K562 (cell line): ENCODE results near the gene SYT13. TPM values are rescaled to one million over a fixed set of nuclear protein-coding genes. Genes with fewer than 3 reads are reported as not detected.

Experiments
- ATAC-seq: fragments of 200-7000 bp; cut with Tn5 transposase; 3 replicates; pipeline ENCODE4 v1.9.1; 2020; ENCODE audit warnings: moderate library complexity
- BruUV-seq: library from RNA; stranded (reverse); fragments of 400-500 nt; replicated peaks from 2 replicates; lab custom pipeline; 2021; lab: Mats Ljungman, UMichigan
- CTCF ChIA-PET: fragments of 300-600 bp; formaldehyde crosslinking; extraction: SDS; loops from one replicate; lab custom pipeline; 2021; ENCODE audit warnings: low intra/inter-chr PET ratio; lab: Yijun Ruan, JAX
- POLR2A ChIA-PET: fragments of 300-600, 350-650 bp; sonication (Branson Sonifier 250); formaldehyde crosslinking; extraction: SDS; loops from one replicate; lab custom pipeline; 2021; ENCODE audit warnings: antibody characterized with exemption, inconsistent platforms; lab: Yijun Ruan, JAX
- DNase-seq, 4 experiments: peaks; one replicate each; pipeline versions ENCODE4 v3.0.0 to v3.0.0-alpha.2; 2011 to 2018; ENCODE audit warnings: low spot score in 3 of 4, mixed read lengths in 3 of 4; ENCODE audit errors: extremely low read depth in 1 of 4
- FAIRE-seq: peaks from 2 replicates; lab custom pipeline; 2011; peaks lifted over from hg19 to GRCh38; lab: Jason Lieb, UNC
- H2AFZ ChIP-seq: 2 replicates; pipeline ENCODE4 v1.6.0; 2011; ENCODE audit warnings: low read depth, low read length, control low read depth, inconsistent platforms
- H3K27ac ChIP-seq: fragments of 200-600 bp; 3 replicates; pipeline ENCODE4 v1.8.0; 2011; ENCODE audit warnings: low read depth, mild to moderate bottlenecking, control low read depth, inconsistent platforms, low read length, moderate library complexity, mixed read lengths; ENCODE audit errors: extremely low read depth
- H3K27me3 ChIP-seq, 2 experiments: fragments of 300-600 bp in 1 of 2; 2 replicates in 1 of 2; 3 replicates in 1 of 2; pipeline versions ENCODE4 v1.6.0 to v1.8.0; 2011; ENCODE audit warnings: inconsistent platforms in 2 of 2, low read length in 2 of 2, mild to moderate bottlenecking in 1 of 2, mixed read lengths in 1 of 2, moderate library complexity in 1 of 2; ENCODE audit not compliant: control insufficient read depth in 2 of 2, insufficient read depth in 2 of 2
- H3K36me3 ChIP-seq: fragments of 300-600 bp; 3 replicates; pipeline ENCODE4 v1.8.0; 2011; ENCODE audit warnings: mild to moderate bottlenecking, low read length, inconsistent platforms; ENCODE audit not compliant: control insufficient read depth, insufficient read depth
- H3K4me1 ChIP-seq, 2 experiments: fragments of 200-600 bp in 1 of 2; replicated peaks in 1 of 2; 2 replicates in 1 of 2; 3 replicates in 1 of 2; pipeline versions ENCODE4 v1.5.1 to v1.8.0; 2011; ENCODE audit warnings: inconsistent platforms in 2 of 2, low read length in 2 of 2, mild to moderate bottlenecking in 1 of 2, mixed read lengths in 1 of 2, moderate library complexity in 1 of 2; ENCODE audit not compliant: control insufficient read depth in 2 of 2, insufficient read depth in 2 of 2
- H3K4me2 ChIP-seq: 2 replicates; pipeline ENCODE4 v1.6.1; 2011; ENCODE audit warnings: low read length, control low read depth, inconsistent platforms, mixed read lengths; ENCODE audit not compliant: insufficient read depth
- H3K4me3 ChIP-seq: fragments of 200-600 bp; sonication (generic), shearing (Covaris generic); 2 replicates; pipeline ENCODE4 v1.5.1; 2016; ENCODE audit warnings: control low read depth, inconsistent platforms
- H3K79me2 ChIP-seq: fragments of 200-600 bp; 3 replicates; pipeline ENCODE4 v1.8.0; 2011; ENCODE audit warnings: low read length, inconsistent platforms; ENCODE audit not compliant: control insufficient read depth, insufficient read depth
- H3K9ac ChIP-seq, 2 experiments: 2 replicates each; pipeline versions ENCODE4 v1.6.0 to v1.6.1; 2011; ENCODE audit warnings: low read depth in 2 of 2, low read length in 2 of 2, control low read depth in 1 of 2, inconsistent platforms in 1 of 2, mild to moderate bottlenecking in 1 of 2, mixed read lengths in 1 of 2; ENCODE audit not compliant: insufficient read depth in 1 of 2
- H3K9me1 ChIP-seq: one replicate; pipeline ENCODE4 v1.6.0; 2011; ENCODE audit warnings: inconsistent platforms, mild to moderate bottlenecking, low read length, moderate library complexity; ENCODE audit not compliant: control insufficient read depth, insufficient read depth
- H3K9me3 ChIP-seq: replicated peaks from 2 replicates; pipeline ENCODE4 v1.5.1; 2011; ENCODE audit warnings: low read depth, low read length, inconsistent platforms; ENCODE audit not compliant: control insufficient read depth, insufficient read depth
- H4K20me1 ChIP-seq: replicated peaks from 2 replicates; pipeline ENCODE4 v1.6.1; 2011; ENCODE audit warnings: low read length, inconsistent platforms, mixed read lengths; ENCODE audit not compliant: control insufficient read depth, insufficient read depth
- FUS ChIP-seq: fragments of 200-400 bp; formaldehyde crosslinking; optimal IDR thresholded peaks from 2 replicates; pipeline ENCODE3; 2017; ENCODE audit warnings: low read depth, low read length
- RFX5 ChIP-seq: IDR thresholded peaks from 2 replicates; pipeline ENCODE4 v1.6.1; 2011; ENCODE audit warnings: low read depth, mild to moderate bottlenecking, improper control_type of control experiment, low read length
- ZBTB2 ChIP-seq: fragments of 450-650 bp; IDR thresholded peaks from 2 replicates; pipeline ENCODE4 v1.6.1; 2016; ENCODE audit warnings: antibody characterized with exemption
- ZC3H11A ChIP-seq: IDR thresholded peaks from 2 replicates; pipeline ENCODE4 v1.6.1; 2012; ENCODE audit warnings: low read depth, low read length, improper control_type of control experiment
- ZNF24 ChIP-seq: fragments of 450-650 bp; IDR thresholded peaks from 2 replicates; pipeline ENCODE4 v1.6.1; 2016
- ZZZ3 ChIP-seq: fragments of 450-650 bp; IDR thresholded peaks from 2 replicates; pipeline ENCODE4 v1.6.1; 2016; ENCODE audit warnings: antibody characterized with exemption, mild to moderate bottlenecking, moderate library complexity
- WGBS: fragments of 100-300 bp; shearing (Covaris generic); methylation state at CpG from one replicate; pipeline ENCODE4 v1.1.6; 2016; ENCODE audit warnings: low coverage, mixed read lengths; ENCODE audit not compliant: insufficient coverage; ENCODE audit errors: missing lambda C conversion rate; 5-methylcytosine and 5-hydroxymethylcytosine counted together
- in situ Hi-C: fragments of 300-500 bp; cut with MboI; formaldehyde crosslinking; loops from 4 replicates; pipeline ENCODE4 v1.15.0; 2018; ENCODE audit warnings: inconsistent platforms, mixed read lengths
- intact Hi-C: fragments of 100-400 bp; cut with micrococcal nuclease; formaldehyde crosslinking; loops from 2 replicates; pipeline ENCODE4 v1.14.2; 2022
- polyA plus RNA-seq, 8 experiments: library from polyadenylated mRNA; depleted of rRNA in 4 of 8; stranded (reverse) in 5 of 8; unstranded in 3 of 8; fragments of >200 nt; fragmentation: Nextera tagmentation in 2 of 8; fragmentation: Illumina TruSeq in 1 of 8; extraction: Ambion mirVana in 2 of 8; extraction: Trizol in 1 of 8; gene quantifications; 2 replicates each; pipeline versions ENCODE4 v1.2.1 to v1.2.3, GENCODE V29; 2011 to 2014; ENCODE audit warnings: inconsistent platforms in 1 of 8, missing spikeins in 1 of 8
- total RNA-seq, 7 experiments: library from RNA; depleted of rRNA in 6 of 7; stranded (reverse); fragments of >200 nt in 6 of 7; fragmentation: Illumina TruSeq in 2 of 7; extraction: Trizol in 2 of 7; gene quantifications; 2 replicates each; pipeline versions ENCODE4 v1.2.1 to v1.2.3, GENCODE V29; 2011 to 2021; ENCODE audit warnings: low replicate concordance in 1 of 7

Gene SYT13
- total and polyA plus RNA-seq, 9 of the 15 experiments (the other 6 are each of a cell fraction or from before 2014, with no cell fraction given): under 0.01 to 0.13 (median 0.08) TPM; not detected in 2

DNA sequence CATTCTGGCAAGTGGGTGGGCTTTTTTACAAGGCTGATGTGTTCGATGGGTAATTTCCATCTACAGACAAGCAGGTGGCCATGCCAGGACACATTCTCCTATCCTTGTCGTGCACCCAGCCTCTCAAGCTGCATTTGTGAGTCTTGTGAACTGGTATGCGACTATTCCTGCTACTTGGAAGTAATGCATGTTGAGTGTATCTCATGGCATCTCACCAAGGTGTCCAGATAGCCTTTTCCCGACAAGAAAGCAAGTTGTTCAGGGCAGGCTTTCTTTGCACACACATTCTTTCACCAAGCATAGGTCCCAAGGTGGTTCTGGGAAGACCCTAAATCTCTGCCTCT is 18.8 kb upstream of the SYT13 start:
- no peaks in the 10 kb centered on the region for H3K9me1 ChIP-seq
- H3K79me2 ChIP-seq: no peaks in the 10 kb centered on the region
- H3K4me2 ChIP-seq: no peak overlapping the region
- H3K36me3 ChIP-seq: no peaks in the 10 kb centered on the region
- no peak overlapping the region for H2AFZ ChIP-seq
- ChIA-PET POLR2A (interaction anchor here (1.2 kb wide), 1 partner anchor 23 kb away, joined by 3 read pairs; no protein-coding TSS in a partner anchor), CTCF (no interaction called here)
- intact Hi-C loops: no loop called here
- H4K20me1 ChIP-seq: no peaks in the 10 kb centered on the region; the same call in 1 of the 2 replicates
- no peak overlapping the region for H3K4me3 ChIP-seq
- no peak overlapping the region for H3K27ac ChIP-seq
- whole genome bisulfite sequencing: 0% methylated on average over 4 of the region's 4 CpGs
- ATAC-seq (no peak), FAIRE-seq (no peak), DNase-seq (no peak)
- no peak overlapping the region for H3K9ac ChIP-seq
- TF ChIP-seq RFX5: no peak
- TF ChIP-seq FUS: no peak
- no peak for TF ChIP-seq ZZZ3
- TF ChIP-seq ZBTB2: no peak
- TF ChIP-seq ZC3H11A: no peak
- no peak for TF ChIP-seq ZNF24
- in situ Hi-C loops: no loop called here
- H3K27me3 ChIP-seq: peaks cover 6 to 28% of the 10 kb centered on the region in 2 experiments; a peak in 4 of 5 replicates
- H3K4me1 ChIP-seq: no peaks in the 10 kb centered on the region
- H3K9me3 ChIP-seq: no peaks in the 10 kb centered on the region
- no TSS peak for BruUV-seq
